PC-3 (cell line): ENCODE data around the gene GALNT10. TPM values are rescaled to one million over a fixed set of nuclear protein-coding genes. Genes with fewer than 3 reads are reported as not detected.

Experiments used
- ATAC-seq: fragments of 200-7000 bp; cut with Tn5 transposase; 2 replicates; pipeline ENCODE4 v1.9.1; 2020; ENCODE audit warnings: mild to moderate bottlenecking, moderate library complexity
- BruUV-seq: library from RNA; stranded (reverse); fragments of 400-500 nt; replicated peaks from 2 replicates; lab custom pipeline; 2021; lab: Mats Ljungman, UMichigan
- CTCF ChIA-PET: fragments of 300-600 bp; sonication (Branson Sonifier 250); formaldehyde crosslinking; loops from one replicate; lab custom pipeline; 2022; ENCODE audit warnings: antibody characterized with exemption; lab: Charles Lee
- POLR2A ChIA-PET: fragments of 300-600 bp; sonication (Branson Sonifier 250); formaldehyde crosslinking; loops from one replicate; lab custom pipeline; 2022; ENCODE audit warnings: antibody characterized with exemption; ENCODE audit not compliant: unreplicated experiment; lab: Charles Lee
- DNase-seq: peaks from one replicate; pipeline ENCODE4 v3.0.0-alpha.2; 2015
- H2AFZ ChIP-seq: fragments of 300-600 bp; sonication (generic); 2 replicates; pipeline ENCODE4 v1.6.0; 2016; ENCODE audit warnings: antibody characterized with exemption, low read length
- H3F3A ChIP-seq: fragments of 300-600 bp; sonication (generic); one replicate; pipeline ENCODE4 v1.6.0; 2017; ENCODE audit warnings: antibody characterized with exemption, low read length, control low read depth, mild to moderate bottlenecking; ENCODE audit not compliant: unreplicated experiment
- H3K27ac ChIP-seq: fragments of 300-600 bp; sonication (generic); 2 replicates; pipeline ENCODE4 v1.5.1; 2016; ENCODE audit warnings: mild to moderate bottlenecking, low read length
- H3K27me3 ChIP-seq: fragments of 300-600 bp; sonication (generic); 2 replicates; pipeline ENCODE4 v1.6.1; 2016; ENCODE audit warnings: low read length, mixed read lengths
- H3K36me3 ChIP-seq: fragments of 300-600 bp; sonication (generic); 2 replicates; pipeline ENCODE4 v1.6.1; 2016; ENCODE audit warnings: low read depth, mixed run types, low read length, mixed read lengths
- H3K4me1 ChIP-seq: fragments of 300-600 bp; sonication (generic); 2 replicates; pipeline ENCODE4 v1.5.1; 2016; ENCODE audit warnings: low read length; ENCODE audit not compliant: insufficient read depth
- H3K4me2 ChIP-seq: fragments of 300-600 bp; sonication (generic); 2 replicates; pipeline ENCODE4 v1.6.0; 2016; ENCODE audit warnings: low read length
- H3K4me3 ChIP-seq: fragments of 300-600 bp; sonication (generic); 2 replicates; pipeline ENCODE4 v1.5.1; 2016; ENCODE audit warnings: mild to moderate bottlenecking, low read length, mixed read lengths
- H3K79me2 ChIP-seq: fragments of 300-600 bp; sonication (generic); 2 replicates; pipeline ENCODE4 v1.6.1; 2017; ENCODE audit warnings: low read length, mixed read lengths
- H3K9ac ChIP-seq: fragments of 300-600 bp; sonication (generic); 2 replicates; pipeline ENCODE4 v1.6.0; 2016; ENCODE audit warnings: mild to moderate bottlenecking, low read length
- H3K9me2 ChIP-seq: fragments of 300-600 bp; sonication (generic); replicated peaks from 2 replicates; pipeline ENCODE4 v1.6.1; 2016; ENCODE audit warnings: mixed run types, low read length, mixed read lengths
- H3K9me3 ChIP-seq: fragments of 300-600 bp; sonication (generic); 2 replicates; pipeline ENCODE4 v1.6.1; 2016; ENCODE audit warnings: low read length, mixed read lengths
- H4K20me1 ChIP-seq: fragments of 300-600 bp; sonication (generic); 2 replicates; pipeline ENCODE4 v1.6.1; 2016; ENCODE audit warnings: low read length, mixed read lengths
- CTCF ChIP-seq: fragments of 300-600 bp; sonication (generic); conservative IDR thresholded peaks from 2 replicates; pipeline ENCODE4 v1.5.1; 2017; ENCODE audit warnings: antibody characterized with exemption, low read depth, mild to moderate bottlenecking, low read length
- EZH2 ChIP-seq: fragments of 300-600 bp; sonication (generic); IDR thresholded peaks from one replicate; pipeline ENCODE4 v1.6.1; 2017; ENCODE audit warnings: antibody characterized with exemption, mild to moderate bottlenecking, low read length; ENCODE audit not compliant: unreplicated experiment
- EZH2phosphoT487 ChIP-seq: fragments of 300-600 bp; sonication (generic); IDR thresholded peaks from 2 replicates; pipeline ENCODE4 v1.6.1; 2018; ENCODE audit warnings: mild to moderate bottlenecking, antibody characterized with exemption, low read length, borderline replicate concordance
- intact Hi-C: fragments of 100-400 bp; cut with micrococcal nuclease; formaldehyde crosslinking; loops from 2 replicates; pipeline ENCODE4 v1.9.0; 2023
- total RNA-seq: library from RNA; depleted of rRNA; stranded (reverse); fragments of >200 nt; gene quantifications from 2 replicates; pipeline ENCODE4 v1.2.3, GENCODE V29; 2014

GALNT10 gene
- total RNA-seq, 1 experiment from 2014 or later: 46.2 TPM

GRCh38 chr5:154200221-154200620, 9.7 kb downstream of the GALNT10 start:
- ATAC-seq (no peak), DNase-seq (no peak)
- Histone ChIP-seq H3K4me1 (peaks cover 44% of the 10 kb centered on the region), H3K9me2 (no peaks in the 10 kb centered on the region), H3K9me3 (no peaks in the 10 kb centered on the region), H3K79me2 (peaks cover 76% of the 10 kb centered on the region), H3K9ac (no peak overlapping the region), H3K27me3 (no peaks in the 10 kb centered on the region), H2AFZ (no peak overlapping the region), H3K36me3 (peaks cover 13% of the 10 kb centered on the region; the same call in 1 of the 2 replicates), H4K20me1 (no peaks in the 10 kb centered on the region), H3K4me3 (no peak overlapping the region), H3F3A (peaks cover 5% of the 10 kb centered on the region), H3K27ac (no peak overlapping the region), H3K4me2 (no peak overlapping the region)
- no TSS peak for BruUV-seq
- ChIA-PET CTCF (no interaction called here), POLR2A (no interaction called here)
- intact Hi-C loops: no loop called here
- TF ChIP-seq EZH2phosphoT487 (no peak), CTCF (no peak), EZH2 (no peak)

GRCh38 chr5:154201108-154201769, 10.7 kb downstream of the GALNT10 start:
- no peak overlapping the region for H3K4me2 ChIP-seq
- H3K9me3 ChIP-seq: no peaks in the 10 kb centered on the region
- ChIA-PET CTCF (no interaction called here), POLR2A (no interaction called here)
- H3K9me2 ChIP-seq: no peaks in the 10 kb centered on the region
- no peak overlapping the region for H2AFZ ChIP-seq
- H3F3A ChIP-seq: peaks cover 5% of the 10 kb centered on the region
- peaks cover 42% of the 10 kb centered on the region for H3K4me1 ChIP-seq
- TF ChIP-seq CTCF: no peak
- TF ChIP-seq EZH2: no peak
- TF ChIP-seq EZH2phosphoT487: no peak
- no peak overlapping the region for H3K4me3 ChIP-seq
- H3K27me3 ChIP-seq: no peaks in the 10 kb centered on the region
- no peaks in the 10 kb centered on the region for H4K20me1 ChIP-seq
- peaks cover 7% of the 10 kb centered on the region; the same call in 1 of the 2 replicates for H3K36me3 ChIP-seq
- no peak for DNase-seq
- H3K27ac ChIP-seq: no peak overlapping the region
- ATAC-seq: no peak
- H3K9ac ChIP-seq: no peak overlapping the region
- peaks cover 75% of the 10 kb centered on the region for H3K79me2 ChIP-seq
- BruUV-seq: no TSS peak
- intact Hi-C loops: no loop called here
